ENCODE data around the gene TMIGD2.

TMIGD2 gene

DNA sequence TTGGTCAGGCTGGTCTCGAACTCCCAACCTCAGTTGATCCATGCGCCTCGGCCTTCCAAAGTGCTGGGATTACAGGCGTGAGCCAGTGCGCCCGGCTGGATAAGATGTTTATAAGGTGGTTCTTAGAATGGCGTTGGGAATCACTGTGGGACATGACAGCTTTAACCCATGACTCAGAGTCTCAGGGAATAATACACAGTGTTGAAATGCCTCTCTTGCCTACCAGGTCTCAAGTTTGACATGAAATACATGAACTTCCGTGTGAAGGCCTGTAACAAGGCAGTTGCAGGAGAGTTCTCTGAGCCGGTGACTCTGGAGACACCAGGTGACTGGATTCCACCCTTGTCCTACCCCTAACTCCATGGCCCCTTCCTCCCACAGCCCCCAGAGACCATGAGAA lies 14.8 kb upstream of the TMIGD2 start:
- Histone ChIP-seq H3K4me1 (ENCODE audit: insufficient read depth, poor library complexity, severe bottlenecking) (no peaks in the 10 kb centered on the region), H3K27me3 (ENCODE audit: insufficient read depth, poor library complexity, severe bottlenecking) (no peaks in the 10 kb centered on the region), H3K36me3 (ENCODE audit: low read depth) (no peaks in the 10 kb centered on the region), H3K4me3 (ENCODE audit: severe bottlenecking) (no peak overlapping the region), H3K9me3 (ENCODE audit: severe bottlenecking) (peaks cover 2% of the 10 kb centered on the region), H3K27ac (ENCODE audit: poor library complexity, severe bottlenecking) (no peak overlapping the region)
- DNase-seq (ENCODE audit: low spot score) (no peak), ATAC-seq (ENCODE audit: low read depth) (no peak)
- TF ChIP-seq, protein P1, sequence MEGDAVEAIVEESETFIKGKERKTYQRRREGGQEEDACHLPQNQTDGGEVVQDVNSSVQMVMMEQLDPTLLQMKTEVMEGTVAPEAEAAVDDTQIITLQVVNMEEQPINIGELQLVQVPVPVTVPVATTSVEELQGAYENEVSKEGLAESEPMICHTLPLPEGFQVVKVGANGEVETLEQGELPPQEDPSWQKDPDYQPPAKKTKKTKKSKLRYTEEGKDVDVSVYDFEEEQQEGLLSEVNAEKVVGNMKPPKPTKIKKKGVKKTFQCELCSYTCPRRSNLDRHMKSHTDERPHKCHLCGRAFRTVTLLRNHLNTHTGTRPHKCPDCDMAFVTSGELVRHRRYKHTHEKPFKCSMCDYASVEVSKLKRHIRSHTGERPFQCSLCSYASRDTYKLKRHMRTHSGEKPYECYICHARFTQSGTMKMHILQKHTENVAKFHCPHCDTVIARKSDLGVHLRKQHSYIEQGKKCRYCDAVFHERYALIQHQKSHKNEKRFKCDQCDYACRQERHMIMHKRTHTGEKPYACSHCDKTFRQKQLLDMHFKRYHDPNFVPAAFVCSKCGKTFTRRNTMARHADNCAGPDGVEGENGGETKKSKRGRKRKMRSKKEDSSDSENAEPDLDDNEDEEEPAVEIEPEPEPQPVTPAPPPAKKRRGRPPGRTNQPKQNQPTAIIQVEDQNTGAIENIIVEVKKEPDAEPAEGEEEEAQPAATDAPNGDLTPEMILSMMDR (IDR thresholded peaks at IDR 0.05; ENCODE audit: poor library complexity, severe bottlenecking) = no peak

DNA sequence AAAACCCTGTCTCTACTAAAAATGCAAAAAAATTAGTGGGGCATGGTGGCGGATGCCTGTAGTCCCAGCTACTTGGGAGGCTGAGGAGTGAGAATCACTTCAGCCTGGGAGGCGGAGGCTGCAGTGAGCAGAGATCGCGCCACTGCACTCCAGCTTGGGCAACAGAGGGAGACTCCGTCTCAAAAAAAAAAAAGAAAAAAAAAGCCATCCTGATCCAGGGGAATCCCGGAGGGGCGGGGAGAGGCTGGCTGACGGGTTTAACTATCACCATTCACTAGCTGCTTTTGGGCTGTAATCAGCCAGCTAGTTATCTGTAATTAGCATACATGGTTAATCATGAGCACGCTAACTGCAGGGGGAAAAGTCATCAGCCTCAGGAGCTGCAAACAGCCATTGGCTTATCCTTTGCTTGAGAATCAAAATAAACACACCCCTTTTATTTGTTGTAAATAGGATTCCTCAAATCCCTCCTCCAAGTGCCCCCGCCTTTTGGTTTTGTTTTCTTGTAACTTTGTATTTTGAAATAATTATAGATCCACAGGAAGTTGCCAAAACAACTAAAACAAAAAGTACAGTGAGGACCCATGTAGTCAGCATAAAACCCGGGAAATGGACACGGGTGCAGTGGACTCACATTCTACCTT lies 11.8 kb upstream of the TMIGD2 start:
- Histone ChIP-seq H3K27me3 (ENCODE audit: insufficient read depth, poor library complexity, severe bottlenecking) (no peaks in the 10 kb centered on the region), H3K4me1 (ENCODE audit: insufficient read depth, poor library complexity, severe bottlenecking) (no peaks in the 10 kb centered on the region), H3K9me3 (ENCODE audit: severe bottlenecking) (no peaks in the 10 kb centered on the region), H3K27ac (ENCODE audit: poor library complexity, severe bottlenecking) (no peak overlapping the region), H3K4me3 (ENCODE audit: severe bottlenecking) (no peak overlapping the region), H3K36me3 (ENCODE audit: low read depth) (peaks cover 5% of the 10 kb centered on the region; the same call in 1 of the 2 replicates)
- ATAC-seq (ENCODE audit: low read depth) (no peak), DNase-seq (ENCODE audit: low spot score) (no peak)
- TF ChIP-seq, protein P1 (IDR thresholded peaks at IDR 0.05; ENCODE audit: poor library complexity, severe bottlenecking) = no peak

DNA sequence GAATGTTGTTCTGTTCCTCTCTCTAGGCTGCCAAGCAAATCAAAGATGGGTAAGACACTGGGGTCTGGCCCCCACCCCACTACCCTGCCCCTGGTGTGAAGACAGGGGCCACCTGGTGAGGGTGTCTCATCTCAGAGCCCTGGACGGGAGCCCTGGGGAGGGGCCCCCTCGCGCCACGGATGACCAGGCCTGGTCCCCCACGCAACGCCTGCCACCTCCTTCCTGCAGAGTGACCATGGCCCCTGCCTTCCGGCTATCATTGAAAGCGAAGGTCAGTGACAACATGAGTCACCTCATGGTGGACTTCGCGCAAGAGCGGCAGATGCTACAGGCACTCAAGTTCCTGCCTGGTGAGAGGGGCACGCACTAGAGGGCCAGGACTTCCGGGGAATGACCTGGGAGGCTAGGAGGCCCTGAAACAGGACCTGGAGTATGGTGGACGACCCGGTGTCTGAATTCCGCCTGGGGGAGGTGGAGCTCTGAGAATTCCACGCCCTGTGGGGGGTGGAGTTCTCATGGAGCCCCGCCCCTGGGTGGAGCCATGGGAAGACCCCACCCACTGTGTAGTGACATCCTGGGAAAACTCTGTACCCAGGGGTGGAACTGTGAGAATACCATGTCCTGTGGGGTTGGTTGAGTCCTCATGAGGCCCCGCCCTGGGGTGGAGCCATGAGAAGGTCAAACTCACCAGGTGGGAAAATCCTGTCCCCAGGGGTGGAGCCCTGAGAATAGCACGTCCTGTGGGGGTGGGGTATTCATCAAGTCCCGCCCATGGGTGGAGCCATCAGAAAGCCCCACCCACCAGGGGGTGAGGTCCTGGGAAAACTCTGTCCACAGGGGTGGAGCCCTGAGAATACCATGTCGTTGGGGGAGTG lies 8.3 kb upstream of the TMIGD2 start:
- no peak for ATAC-seq (ENCODE audit: low read depth)
- H3K9me3 ChIP-seq (ENCODE audit: severe bottlenecking) = no peaks in the 10 kb centered on the region
- H3K4me1 ChIP-seq (ENCODE audit: insufficient read depth, poor library complexity, severe bottlenecking) = no peaks in the 10 kb centered on the region
- H3K36me3 ChIP-seq (ENCODE audit: low read depth) = peaks cover 5% of the 10 kb centered on the region; the same call in 1 of the 2 replicates
- TF ChIP-seq, protein P1 (IDR thresholded peaks at IDR 0.05; ENCODE audit: poor library complexity, severe bottlenecking) = no peak
- no peak for DNase-seq (ENCODE audit: low spot score)
- no peaks in the 10 kb centered on the region for H3K27me3 ChIP-seq (ENCODE audit: insufficient read depth, poor library complexity, severe bottlenecking)
- no peak overlapping the region for H3K27ac ChIP-seq (ENCODE audit: poor library complexity, severe bottlenecking)
- H3K4me3 ChIP-seq (ENCODE audit: severe bottlenecking) = no peak overlapping the region

DNA sequence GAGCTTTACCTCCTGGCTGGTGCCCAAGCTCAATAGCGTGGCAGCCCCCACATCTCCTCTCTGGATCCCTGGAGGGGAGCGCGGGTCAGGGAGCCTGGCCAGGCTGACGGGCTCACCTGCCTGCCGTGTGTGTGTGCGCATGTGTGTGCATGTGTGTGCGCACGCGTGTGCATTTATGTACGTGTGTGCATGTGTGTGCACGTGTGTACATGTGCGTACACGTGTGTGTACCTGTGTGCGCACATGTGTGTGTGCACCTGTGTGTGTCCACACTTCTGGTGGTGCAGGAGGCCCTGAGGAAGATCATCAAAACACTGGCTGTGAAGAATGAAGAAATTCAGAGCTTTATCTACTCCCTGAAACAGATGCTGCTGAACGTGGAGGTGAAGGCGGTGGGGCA lies 3.5 kb upstream of the TMIGD2 start:
- ATAC-seq (ENCODE audit: low read depth) (no peak), DNase-seq (ENCODE audit: low spot score) (no peak)
- H3K27ac ChIP-seq (ENCODE audit: poor library complexity, severe bottlenecking) = no peak overlapping the region

More for the DNA sequence above, 3.5 kb upstream of the TMIGD2 start:
- H3K9me3 ChIP-seq (ENCODE audit: severe bottlenecking) = no peaks in the 10 kb centered on the region
- H3K4me3 ChIP-seq (ENCODE audit: severe bottlenecking) = no peak overlapping the region
- peaks cover 5% of the 10 kb centered on the region; the same call in 1 of the 2 replicates for H3K36me3 ChIP-seq (ENCODE audit: low read depth)
- TF ChIP-seq, protein P1 (IDR thresholded peaks at IDR 0.05; ENCODE audit: poor library complexity, severe bottlenecking) = no peak
- H3K4me1 ChIP-seq (ENCODE audit: insufficient read depth, poor library complexity, severe bottlenecking) = no peaks in the 10 kb centered on the region
- no peaks in the 10 kb centered on the region for H3K27me3 ChIP-seq (ENCODE audit: insufficient read depth, poor library complexity, severe bottlenecking)

Data from RWPE2 (cell line).